GM12872 (cell line): ENCODE measurements around the gene SMARCC2.

Experiments used
- CTCF ChIP-seq: IDR thresholded peaks from 3 replicates; pipeline ENCODE4 v1.5.1; 2011; ENCODE audit warnings: low read depth, mild to moderate bottlenecking, low read length, moderate library complexity; ENCODE audit not compliant: insufficient read depth

Gene SMARCC2

GRCh38 chr12:56157201-56158028 lies 31.9 kb downstream of the SMARCC2 start:
- peak; percentile 60 for TF ChIP-seq CTCF

- TF ChIP-seq CTCF, result no peak
Measured at GRCh38 chr12:56155256-56155845, 33.9 kb downstream of the SMARCC2 start.

GRCh38 chr12:56154818-56155217 lies 34.5 kb downstream of the SMARCC2 start:
- no peak for TF ChIP-seq CTCF

- TF ChIP-seq CTCF, result no peak
Measured at GRCh38 chr12:56154246-56154771, 35.0 kb downstream of the SMARCC2 start.

- TF ChIP-seq CTCF, result no peak
Measured at GRCh38 chr12:56153678-56154065, 35.6 kb downstream of the SMARCC2 start.

GRCh38 chr12:56152756-56153677 lies 36.3 kb downstream of the SMARCC2 start:
- TF ChIP-seq CTCF, result no peak
